ENCODE measurements around the gene ACER3. TPM values are rescaled to one million over a fixed set of nuclear protein-coding genes. Genes with fewer than 3 reads are reported as not detected.

The ACER3 gene
- polyA plus RNA-seq, 1 experiment = 11.2 TPM

GRCh38 chr11:77066229-77067042 is 205.7 kb downstream of the ACER3 start, which contains the start of gene CAPN5:
TSS of gene CAPN5 (plus strand) at chr11:77066971. CDS start at chr11:77084887, 17,916 bp downstream.
- H3K27me3 ChIP-seq (ENCODE audit: control insufficient read depth, insufficient read depth, low read length) = no peaks in the 10 kb centered on the region
- peak within 1 kb of the TSS; percentile 87 for H3K27ac ChIP-seq (ENCODE audit: low read depth, low read length)
- ChIA-PET CTCF (interaction anchor here (0.6 to 3.4 kb wide), 3 partner anchors 22 to 26 kb away, joined by 3 to 20 read pairs (median 3); no protein-coding TSS in a partner anchor), POLR2A (interaction anchor here (0.9 to 1.4 kb wide), 3 partner anchors 14 to 25 kb away, joined by 6 to 10 read pairs (median 6); no protein-coding TSS in a partner anchor)
- H3K9me3 ChIP-seq (ENCODE audit: control insufficient read depth, insufficient read depth, low read length) = no peaks in the 10 kb centered on the region
- peak; percentile 76 for DNase-seq (ENCODE audit: low read depth, low spot score)
- peak within 1 kb of the TSS; percentile 73 for H3K4me3 ChIP-seq (ENCODE audit: low read depth, low read length)
- TF ChIP-seq, protein P1, sequence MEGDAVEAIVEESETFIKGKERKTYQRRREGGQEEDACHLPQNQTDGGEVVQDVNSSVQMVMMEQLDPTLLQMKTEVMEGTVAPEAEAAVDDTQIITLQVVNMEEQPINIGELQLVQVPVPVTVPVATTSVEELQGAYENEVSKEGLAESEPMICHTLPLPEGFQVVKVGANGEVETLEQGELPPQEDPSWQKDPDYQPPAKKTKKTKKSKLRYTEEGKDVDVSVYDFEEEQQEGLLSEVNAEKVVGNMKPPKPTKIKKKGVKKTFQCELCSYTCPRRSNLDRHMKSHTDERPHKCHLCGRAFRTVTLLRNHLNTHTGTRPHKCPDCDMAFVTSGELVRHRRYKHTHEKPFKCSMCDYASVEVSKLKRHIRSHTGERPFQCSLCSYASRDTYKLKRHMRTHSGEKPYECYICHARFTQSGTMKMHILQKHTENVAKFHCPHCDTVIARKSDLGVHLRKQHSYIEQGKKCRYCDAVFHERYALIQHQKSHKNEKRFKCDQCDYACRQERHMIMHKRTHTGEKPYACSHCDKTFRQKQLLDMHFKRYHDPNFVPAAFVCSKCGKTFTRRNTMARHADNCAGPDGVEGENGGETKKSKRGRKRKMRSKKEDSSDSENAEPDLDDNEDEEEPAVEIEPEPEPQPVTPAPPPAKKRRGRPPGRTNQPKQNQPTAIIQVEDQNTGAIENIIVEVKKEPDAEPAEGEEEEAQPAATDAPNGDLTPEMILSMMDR (IDR thresholded peaks at IDR 0.05; ENCODE audit: low read depth, low read length) = peak; percentile 46

DNA sequence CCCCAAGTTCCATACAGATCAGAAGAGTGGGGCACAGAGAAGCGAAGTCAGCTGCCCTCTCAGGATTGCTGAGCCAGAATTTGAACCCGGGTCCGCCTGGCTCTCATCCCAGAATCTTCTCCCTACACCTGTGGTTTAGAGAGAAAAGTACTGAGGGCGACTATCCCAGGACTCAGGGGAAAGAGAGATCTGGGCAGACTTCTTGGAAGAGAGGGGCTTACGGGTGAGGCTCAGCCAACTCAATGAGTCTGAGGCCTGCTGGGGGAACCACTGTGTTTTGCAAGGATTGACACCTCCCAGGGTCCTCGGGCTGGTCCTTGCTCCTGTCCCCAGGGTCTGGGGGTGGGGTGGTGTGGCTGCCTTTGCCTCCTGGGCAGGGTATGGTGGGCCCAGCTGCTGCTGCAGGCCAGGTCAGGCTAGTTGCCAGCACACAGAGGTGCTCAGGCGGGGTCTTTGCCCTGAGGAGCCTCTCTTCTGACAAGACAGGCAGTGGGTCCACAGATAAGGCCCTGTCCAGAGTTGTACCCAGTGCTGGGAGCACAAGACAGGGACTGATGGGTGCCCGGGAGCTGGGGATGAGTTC is 207.2 kb downstream of the ACER3 start:
- ChIA-PET POLR2A (no interaction called here), CTCF (no interaction called here)
- DNase-seq (ENCODE audit: low read depth, low spot score) = no peak
- no peak overlapping the region for H3K27ac ChIP-seq (ENCODE audit: low read depth, low read length)
- no peaks in the 10 kb centered on the region for H3K27me3 ChIP-seq (ENCODE audit: control insufficient read depth, insufficient read depth, low read length)
- TF ChIP-seq, protein P1 (IDR thresholded peaks at IDR 0.05; ENCODE audit: low read depth, low read length) = no peak
- H3K9me3 ChIP-seq (ENCODE audit: control insufficient read depth, insufficient read depth, low read length) = no peaks in the 10 kb centered on the region
- H3K4me3 ChIP-seq (ENCODE audit: low read depth, low read length) = peak overlapping the region; percentile 73

DNA sequence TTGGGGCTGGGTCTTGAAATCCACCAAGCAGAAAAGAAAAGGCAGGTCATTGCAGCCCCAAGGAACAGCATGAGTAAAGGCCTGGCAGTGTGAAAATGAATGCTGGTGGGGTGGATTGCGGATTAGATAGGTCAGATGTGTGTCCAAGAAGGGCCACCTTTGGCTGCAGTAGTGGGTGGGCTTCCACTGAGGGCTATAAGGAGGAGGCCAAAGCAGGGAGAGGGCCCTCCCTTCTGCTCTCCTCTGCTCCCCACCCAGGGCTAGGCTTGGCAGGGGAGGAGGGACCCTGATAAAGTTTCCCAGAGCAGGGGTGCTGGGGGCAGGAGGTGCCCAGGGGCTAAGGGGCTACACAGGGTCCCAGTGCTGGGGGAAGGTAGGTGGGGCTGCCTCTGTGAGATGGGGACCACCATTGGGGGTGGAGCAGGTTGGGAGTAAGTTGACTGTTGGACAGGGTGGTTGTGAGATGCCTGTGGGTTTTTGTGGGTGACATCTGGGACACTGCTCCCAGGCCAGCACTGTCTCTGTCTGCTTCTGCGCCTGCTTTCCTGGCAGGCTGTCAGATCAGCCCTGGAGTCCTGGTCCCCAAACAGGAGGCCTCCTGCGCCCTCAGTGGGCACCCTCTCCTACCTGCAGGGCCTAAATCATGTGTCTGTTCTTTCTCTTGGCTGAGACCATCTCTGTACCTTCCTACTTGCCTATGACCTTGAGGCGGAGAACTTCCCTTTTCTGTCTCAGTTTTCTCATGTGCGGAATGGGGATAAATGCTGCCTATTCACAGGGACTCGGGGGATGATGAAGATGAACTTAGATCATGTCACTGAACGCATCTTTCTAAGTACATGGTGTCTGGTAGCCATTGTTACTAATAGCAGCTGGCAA is 208.0 kb downstream of the ACER3 start:
- H3K27me3 ChIP-seq (ENCODE audit: control insufficient read depth, insufficient read depth, low read length) = no peaks in the 10 kb centered on the region
- H3K4me3 ChIP-seq (ENCODE audit: low read depth, low read length) = no peak overlapping the region
- DNase-seq (ENCODE audit: low read depth, low spot score) = no peak
- no peak overlapping the region for H3K27ac ChIP-seq (ENCODE audit: low read depth, low read length)
- CTCF ChIA-PET = interaction anchor here (0.6 kb wide), 1 partner anchor 22 kb away, joined by 3 read pairs; no protein-coding TSS in a partner anchor
- POLR2A ChIA-PET = no interaction called here
- TF ChIP-seq, protein P1 (IDR thresholded peaks at IDR 0.05; ENCODE audit: low read depth, low read length) = no peak
- H3K9me3 ChIP-seq (ENCODE audit: control insufficient read depth, insufficient read depth, low read length) = no peaks in the 10 kb centered on the region

DNA sequence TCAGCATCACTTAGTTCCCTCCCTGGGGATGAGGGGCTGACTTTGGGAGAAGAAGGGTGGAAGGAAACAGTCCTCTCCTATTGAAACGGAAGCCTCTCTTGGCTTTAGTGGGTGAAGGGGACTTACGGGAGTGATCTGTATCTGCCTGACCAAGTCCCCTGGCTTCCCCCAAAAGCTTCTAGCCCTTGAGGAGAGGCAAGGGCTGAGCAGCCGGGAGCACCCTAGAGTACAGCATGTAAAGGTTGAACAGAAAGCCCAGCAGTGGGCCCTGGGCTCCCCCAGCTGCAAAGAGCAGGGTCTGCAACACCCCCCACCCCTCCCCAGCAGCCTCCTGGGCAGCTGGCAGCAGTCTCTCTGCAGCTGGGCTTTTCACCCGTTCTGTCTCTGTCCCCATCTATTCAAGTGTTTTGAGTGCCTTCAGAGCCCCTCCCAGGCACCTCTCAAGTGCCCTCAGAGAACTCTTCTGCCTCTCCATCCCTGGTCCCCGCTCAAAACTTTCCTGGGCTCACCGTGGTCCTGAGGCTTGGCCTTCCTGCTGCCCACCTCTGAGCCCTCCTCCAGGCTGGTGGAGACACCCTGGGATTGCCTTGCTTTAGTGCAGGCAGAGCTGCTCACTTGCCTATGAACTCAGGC is 208.7 kb downstream of the ACER3 start:
- Histone ChIP-seq H3K4me3 (ENCODE audit: low read depth, low read length) (no peak overlapping the region), H3K9me3 (ENCODE audit: control insufficient read depth, insufficient read depth, low read length) (no peaks in the 10 kb centered on the region), H3K27ac (ENCODE audit: low read depth, low read length) (no peak overlapping the region), H3K27me3 (ENCODE audit: control insufficient read depth, insufficient read depth, low read length) (no peaks in the 10 kb centered on the region)
- ChIA-PET CTCF (interaction anchor here (0.6 kb wide), 1 partner anchor 22 kb away, joined by 3 read pairs; no protein-coding TSS in a partner anchor), POLR2A (no interaction called here)
- no peak for DNase-seq (ENCODE audit: low read depth, low spot score)
- TF ChIP-seq, protein P1 (IDR thresholded peaks at IDR 0.05; ENCODE audit: low read depth, low read length) = no peak
